HG03139 (cell line): ENCODE data around the gene AKR1A1.
A peak's percentile ranks its signal among the peaks of the same experiment; 100 is the strongest.
"Not testable (repeated sequence)": the region's sequence is repeated elsewhere in the genome, so short reads cannot be mapped to it uniquely, and the experiment has no call there.

Experiments used
- ATAC-seq: cut with Tn5 transposase; IDR thresholded peaks from one replicate; pipeline ENCODE4 v1.9.1; 2021; ENCODE audit not compliant: unreplicated experiment

The AKR1A1 gene

DNA sequence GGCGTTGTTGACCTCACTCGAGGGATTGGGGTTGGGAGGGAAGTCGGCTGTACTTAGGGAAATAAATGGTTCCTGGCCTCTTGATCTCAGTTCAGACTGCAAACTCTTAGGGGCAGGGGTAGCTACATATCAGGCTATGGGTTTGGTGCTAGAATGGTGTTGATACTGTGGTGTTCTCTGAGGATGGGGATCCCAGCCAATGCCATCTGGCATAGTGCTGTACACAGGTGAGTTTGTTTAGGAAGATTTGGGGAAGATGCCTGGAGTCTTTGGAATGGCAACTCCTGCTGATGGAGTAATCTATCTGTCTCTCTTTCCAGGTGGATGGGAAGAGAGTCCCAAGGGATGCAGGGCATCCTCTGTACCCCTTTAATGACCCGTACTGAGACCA is 18.9 kb downstream of the AKR1A1 start:
- no peak for ATAC-seq

DNA sequence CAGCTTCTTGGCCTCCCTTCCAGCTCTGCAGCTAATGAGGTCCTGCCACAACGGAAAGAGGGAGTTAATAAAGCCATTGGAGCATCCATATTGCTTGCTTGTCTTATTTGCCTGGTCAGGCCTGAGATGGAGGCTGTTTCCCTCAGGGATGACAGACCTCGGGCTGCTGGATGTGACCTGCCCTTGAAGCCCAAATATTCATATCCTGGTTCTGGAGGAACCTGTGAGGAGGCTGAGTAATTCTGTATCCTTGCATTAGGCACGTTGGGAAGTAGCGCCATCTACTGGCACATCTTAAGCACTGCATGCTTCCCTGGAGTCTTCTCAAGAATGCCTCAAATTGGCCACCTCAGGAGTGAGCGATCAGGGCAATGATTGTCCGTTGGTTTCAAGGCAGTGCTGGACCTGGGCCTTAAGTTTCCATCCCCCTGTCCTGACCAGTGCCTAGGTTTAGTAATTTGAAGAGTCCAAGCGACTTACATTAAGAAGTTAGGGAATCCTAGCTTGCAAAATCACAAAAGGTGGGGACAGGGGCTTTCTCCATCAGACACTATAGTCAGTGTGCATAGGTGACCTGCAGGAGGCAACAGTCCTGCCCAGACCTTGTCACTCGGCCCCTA is 19.4 kb downstream of the AKR1A1 start:
- ATAC-seq: peak; percentile 48

GRCh38 chr1:45570631-45571030 is 20.0 kb downstream of the AKR1A1 start:
- ATAC-seq: no peak

GRCh38 chr1:45573231-45573804 is 22.7 kb downstream of the AKR1A1 start:
- ATAC-seq: no peak

GRCh38 chr1:45574105-45574626 is 23.5 kb downstream of the AKR1A1 start:
- no peak for ATAC-seq

- peak; percentile 69 for ATAC-seq
Observed at GRCh38 chr1:45583264-45583665, 32.6 kb downstream of the AKR1A1 start.

DNA sequence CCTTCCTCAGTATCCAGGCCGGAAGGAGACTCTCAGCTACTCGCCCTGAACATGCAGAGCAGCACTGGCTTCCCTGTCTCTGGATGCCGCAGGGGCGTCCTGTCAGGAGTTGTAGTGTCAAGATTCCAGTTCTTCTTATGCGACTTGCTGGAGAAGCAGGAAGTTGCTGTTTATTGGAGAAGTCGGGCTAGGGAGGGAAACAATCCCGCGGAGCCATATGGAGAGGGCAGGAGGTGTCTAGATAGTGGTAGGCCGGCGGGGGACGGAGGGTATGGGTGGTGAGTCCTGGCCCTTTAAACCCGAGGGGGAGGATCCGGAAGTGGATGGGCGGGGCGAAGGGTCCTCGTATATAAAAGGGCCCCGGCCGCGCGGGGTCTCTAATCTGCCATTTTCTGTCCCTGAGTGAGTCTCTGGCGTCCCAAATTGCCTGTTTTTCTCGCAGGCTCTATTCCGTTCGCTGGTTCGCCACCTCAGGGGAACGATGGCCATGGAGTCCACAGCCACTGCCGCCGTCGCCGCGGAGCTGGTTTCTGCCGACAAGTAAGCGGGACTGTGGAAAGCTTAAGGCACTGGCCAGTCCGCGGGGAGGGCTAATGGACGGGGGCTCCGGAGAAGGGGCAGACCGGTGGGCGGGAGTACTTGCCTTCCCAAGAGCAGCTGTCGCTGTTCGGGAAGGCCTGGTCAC is 33.2 kb downstream of the AKR1A1 start, which contains the start of gene NASP:
Gene NASP (plus strand): TSS at position 376 of the 685 bp plus-strand sequence. CDS start 106 bp downstream, at position 482.
- peak; percentile 33 for ATAC-seq

DNA sequence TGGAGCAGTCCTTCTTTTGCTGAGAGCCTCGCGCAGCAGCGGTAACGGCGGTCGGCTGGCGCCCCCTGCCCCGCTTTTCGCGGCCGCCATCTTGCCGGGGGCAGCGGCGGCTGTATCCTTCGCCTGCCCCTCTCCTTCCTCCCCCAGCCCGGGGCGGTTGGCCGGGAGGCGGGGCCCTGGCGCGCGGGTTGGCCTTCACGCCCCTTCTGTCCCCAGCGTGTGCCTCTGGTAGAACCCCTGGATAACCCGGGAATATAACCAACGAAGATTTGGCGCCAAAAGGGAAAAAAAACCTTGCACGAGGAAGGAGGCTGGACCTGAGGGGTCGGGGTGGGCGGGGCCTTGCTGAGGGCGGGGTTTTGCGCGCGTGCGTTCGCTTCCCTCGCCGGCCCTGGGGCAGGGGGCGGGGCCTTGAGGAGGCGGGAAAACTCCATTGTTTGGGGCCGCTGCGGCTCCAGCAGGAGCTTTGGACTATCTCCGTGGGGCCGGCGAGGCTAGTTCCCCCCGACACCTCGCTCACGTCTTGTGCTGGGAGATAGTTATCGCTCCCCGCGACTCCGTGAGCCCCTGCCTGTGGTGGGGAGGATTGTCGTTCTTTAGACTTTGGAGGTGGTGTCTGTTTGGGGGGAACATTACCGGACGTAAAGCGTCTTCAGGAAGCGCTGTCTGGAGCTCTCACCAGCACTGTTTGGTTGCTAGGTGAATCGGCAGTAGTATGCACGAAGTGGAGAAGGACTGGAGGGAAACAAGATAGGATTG is 33.9 kb downstream of the AKR1A1 start:
- peak; percentile 25 for ATAC-seq

GRCh38 chr1:45585110-45585426 is 34.4 kb downstream of the AKR1A1 start:
- no peak for ATAC-seq

DNA sequence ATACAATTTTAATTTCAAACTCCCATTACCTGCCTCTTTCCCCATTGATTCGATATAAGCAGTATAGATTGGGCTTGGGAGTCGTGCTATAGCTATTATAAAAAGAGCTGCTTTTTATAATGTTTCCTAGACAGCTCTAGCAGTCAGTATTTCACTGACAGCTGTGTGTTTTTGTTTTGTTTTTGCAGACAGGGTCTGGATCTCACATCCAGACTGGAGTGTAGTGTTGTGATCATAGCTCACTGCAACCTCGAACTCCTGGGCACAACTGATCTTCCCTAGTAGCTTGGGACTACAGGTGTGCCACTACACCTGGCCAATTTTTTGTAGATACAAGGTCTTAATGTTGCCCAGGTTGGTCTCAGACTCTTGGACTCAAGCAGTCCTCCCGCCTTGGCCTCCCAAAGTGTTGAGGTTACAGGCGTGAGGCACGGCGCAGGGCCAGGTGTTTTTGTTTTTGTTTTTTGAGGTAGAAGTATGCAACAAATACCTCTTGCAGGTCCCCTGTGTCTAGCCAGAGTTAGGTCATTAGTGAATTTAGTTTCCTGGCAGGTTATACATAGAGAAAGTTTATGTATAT is 35.0 kb downstream of the AKR1A1 start:
- ATAC-seq: no peak

- ATAC-seq: no peak
Observed at GRCh38 chr1:45586769-45587168, 36.1 kb downstream of the AKR1A1 start.

DNA sequence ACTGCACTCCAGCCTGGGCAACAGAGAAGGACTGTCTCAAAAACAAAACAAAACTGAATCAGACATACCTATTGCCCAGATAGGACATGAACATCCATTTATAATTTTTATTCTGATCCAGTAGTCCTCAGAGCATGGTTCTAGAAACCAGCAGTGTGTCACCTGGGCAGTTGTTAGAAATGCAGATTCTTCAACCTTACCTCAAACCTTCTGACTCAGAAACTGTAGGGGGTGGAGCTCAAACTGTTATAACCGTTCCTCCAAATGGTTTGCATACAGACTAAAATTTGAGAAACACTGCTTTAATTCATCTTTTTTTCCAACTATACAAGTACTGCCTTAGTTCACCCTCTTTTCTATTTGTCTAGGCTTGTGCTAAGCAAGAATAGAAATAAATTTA is 39.2 kb downstream of the AKR1A1 start:
- ATAC-seq: no peak

DNA sequence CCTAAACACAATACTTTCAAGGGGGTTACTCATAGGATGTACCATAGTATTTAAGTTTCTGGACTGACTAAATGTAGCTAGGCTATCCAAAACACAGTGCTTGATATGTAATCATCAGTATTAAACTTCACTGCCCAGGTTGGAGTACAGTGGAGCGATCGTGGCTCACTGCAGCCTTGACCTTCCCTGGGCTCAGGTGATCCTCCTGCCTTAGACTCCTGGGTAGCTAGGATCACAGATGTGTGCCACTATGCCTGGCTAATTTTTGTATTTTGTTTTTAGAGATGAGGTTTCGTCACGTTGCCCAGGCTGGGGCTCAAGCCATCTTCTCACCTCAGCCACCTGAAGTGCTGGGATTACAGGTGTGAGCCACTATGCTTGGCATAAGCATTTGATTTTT is 43.8 kb downstream of the AKR1A1 start:
- ATAC-seq: no peak

GRCh38 chr1:45596765-45597164 is 46.1 kb downstream of the AKR1A1 start:
- not testable (repeated sequence) for ATAC-seq

DNA sequence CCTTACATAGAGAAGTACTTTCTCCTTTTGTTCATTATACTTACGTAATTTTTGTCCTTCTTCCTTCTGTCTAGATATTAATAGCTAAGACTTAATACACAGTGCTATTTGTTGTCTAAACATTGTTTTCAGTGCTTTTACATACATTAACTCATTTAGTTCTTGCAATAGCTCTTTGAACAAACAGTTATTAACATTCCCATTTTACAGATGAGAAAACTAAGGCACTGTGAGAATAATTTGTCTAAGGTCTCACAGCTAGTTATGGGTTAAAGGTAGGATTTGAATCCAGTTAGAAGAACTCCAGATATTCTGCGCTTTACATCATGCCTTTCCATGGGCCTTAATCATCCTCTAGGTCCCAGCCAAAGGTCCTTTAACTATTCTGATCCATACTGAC is 53.6 kb downstream of the AKR1A1 start:
- no peak for ATAC-seq

- no peak for ATAC-seq
Observed at GRCh38 chr1:45607404-45608074, 56.9 kb downstream of the AKR1A1 start.

DNA sequence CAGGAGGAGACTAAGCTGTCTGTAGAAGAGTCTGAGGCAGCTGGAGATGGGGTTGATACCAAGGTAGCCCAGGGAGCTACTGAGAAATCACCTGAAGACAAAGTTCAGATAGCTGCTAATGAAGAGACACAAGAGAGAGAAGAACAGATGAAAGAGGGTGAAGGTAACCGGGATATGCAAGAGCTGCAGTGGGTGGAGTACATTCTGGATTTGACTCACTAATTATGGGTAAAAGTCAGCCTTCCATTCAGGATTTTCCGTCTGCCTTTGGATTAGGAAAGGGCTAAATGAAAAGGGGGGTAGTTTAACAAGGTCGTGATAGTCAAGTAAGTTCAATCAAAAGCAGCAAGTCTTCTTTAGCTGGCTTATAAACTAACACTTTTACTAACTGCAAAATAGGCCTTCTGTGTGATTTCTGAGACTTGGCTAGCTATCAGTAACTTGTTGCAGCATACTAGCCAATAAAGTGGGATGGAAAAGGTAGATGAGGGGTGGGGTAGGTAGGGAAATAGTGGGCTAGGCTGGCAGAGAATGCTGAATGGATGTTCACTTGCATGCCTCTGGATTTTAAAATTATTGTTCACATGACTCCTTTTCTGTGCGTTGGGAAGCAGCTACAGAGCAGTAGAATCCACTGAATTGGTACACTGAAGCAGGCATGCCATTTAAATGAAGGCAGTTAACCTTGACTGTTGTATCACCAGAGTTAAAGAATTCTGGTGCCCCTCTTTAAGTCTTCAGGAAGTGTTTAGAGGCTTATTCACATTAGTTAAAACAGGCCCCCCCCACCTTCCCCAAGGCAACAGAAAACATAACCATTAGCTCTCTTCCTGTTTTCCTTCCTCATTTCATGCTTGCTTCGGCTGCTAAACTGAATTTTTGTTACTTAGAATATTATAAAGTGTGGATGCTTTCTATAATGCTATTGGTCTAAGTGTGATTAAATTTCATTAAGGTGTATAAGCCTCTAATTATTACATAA is 57.8 kb downstream of the AKR1A1 start:
- no peak for ATAC-seq

GRCh38 chr1:45610589-45611226 is 60.1 kb downstream of the AKR1A1 start:
- ATAC-seq: no peak
